ENCODE measurements around the gene DNM2.
A peak's percentile ranks its signal among the peaks of the same experiment; 100 is the strongest.
"Not testable (repeated sequence)": the region's sequence is repeated elsewhere in the genome, so short reads cannot be mapped to it uniquely, and the experiment has no call there.

Gene DNM2

GRCh38 chr19:10819124-10820060 is 101.5 kb downstream of the DNM2 start:
- DNase-seq, result no peak

- DNase-seq, result no peak
These were observed 102.3 kb downstream of the DNM2 start for GRCh38 chr19:10820173-10820572.

GRCh38 chr19:10823690-10824089 is 105.8 kb downstream of the DNM2 start:
- no peak for DNase-seq

GRCh38 chr19:10826231-10826630 is 108.4 kb downstream of the DNM2 start:
- no peak for DNase-seq

- no peak for DNase-seq
These were observed 109.0 kb downstream of the DNM2 start for GRCh38 chr19:10826846-10827245.

GRCh38 chr19:10828981-10829821 is 111.3 kb downstream of the DNM2 start:
- DNase-seq, result no peak

GRCh38 chr19:10829967-10830366 is 112.1 kb downstream of the DNM2 start:
- no peak for DNase-seq

- no peak for DNase-seq
These were observed 112.5 kb downstream of the DNM2 start for GRCh38 chr19:10830370-10830769.

GRCh38 chr19:10830931-10831779 is 113.3 kb downstream of the DNM2 start:
- no peak for DNase-seq

GRCh38 chr19:10831987-10832938 is 114.4 kb downstream of the DNM2 start:
- no peak for DNase-seq

- DNase-seq, result no peak
These were observed 115.0 kb downstream of the DNM2 start for GRCh38 chr19:10832939-10833296.

GRCh38 chr19:10835089-10835753 is 117.3 kb downstream of the DNM2 start:
- DNase-seq, result no peak

GRCh38 chr19:10835754-10836478 is 118.0 kb downstream of the DNM2 start, which contains the start of gene TMED1:
TSS of gene TMED1 (minus strand) at chr19:10836212. CDS start at chr19:10836191, 21 bp downstream.
- peak; percentile 99 for DNase-seq

GRCh38 chr19:10836479-10837330 is 118.8 kb downstream of the DNM2 start:
- peak; percentile 87 for DNase-seq

- DNase-seq, result not testable (repeated sequence)
These were observed 119.8 kb downstream of the DNM2 start for GRCh38 chr19:10837649-10838048.

- no peak for DNase-seq
These were observed 120.5 kb downstream of the DNM2 start for GRCh38 chr19:10838377-10838776.

- DNase-seq, result no peak
These were observed 121.5 kb downstream of the DNM2 start for GRCh38 chr19:10839114-10840050.

GRCh38 chr19:10842788-10843187 is 124.9 kb downstream of the DNM2 start:
- no peak for DNase-seq

Data from NCI-H2171 (cell line).